NCI-H1048 (cell line): Measurements from ENCODE around the gene HIPK2.
A peak's percentile ranks its signal among the peaks of the same experiment; 100 is the strongest.

Source experiments
- DNase-seq: peaks from one replicate; lab custom pipeline; 2025; lab: John Stamatoyannopoulos, UW

HIPK2 gene

DNA sequence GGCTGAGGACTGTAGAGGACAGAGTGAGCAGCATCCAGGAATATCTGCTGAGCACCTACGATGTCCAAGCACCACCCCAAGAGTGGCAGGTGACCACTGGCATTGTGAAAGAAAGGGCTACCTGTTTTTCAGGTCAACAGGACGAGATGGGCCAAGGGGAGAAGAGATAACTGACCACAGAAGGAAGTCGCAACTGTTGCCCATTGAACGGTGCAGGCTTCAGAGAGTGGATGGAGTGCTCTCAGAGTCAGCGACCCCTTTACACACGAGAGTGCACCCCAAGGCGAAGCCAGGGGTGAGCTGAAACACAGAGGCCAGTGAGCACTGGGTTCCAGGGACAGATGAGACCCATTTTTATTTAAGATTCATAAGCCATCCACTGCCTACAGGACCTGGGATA, 42.3 kb downstream of the HIPK2 start:
- no peak for DNase-seq

DNA sequence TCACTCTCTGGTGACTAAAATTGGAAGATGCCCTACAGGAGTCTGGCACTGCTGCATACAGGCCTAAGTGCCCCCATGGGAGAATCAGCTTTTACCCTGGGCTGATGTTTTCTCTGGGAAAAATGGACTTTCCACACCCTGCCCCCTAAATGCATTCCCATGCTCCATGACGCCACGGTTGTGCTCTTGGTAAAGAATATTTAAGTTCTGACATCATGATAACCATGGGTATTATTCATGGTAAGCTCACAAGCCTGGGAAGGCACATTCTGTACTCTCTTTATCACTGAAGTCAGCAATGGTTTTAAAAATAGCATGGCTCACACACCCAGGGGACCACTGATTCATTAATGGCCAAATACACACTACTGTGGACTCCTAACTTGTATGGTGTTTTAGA, 43.4 kb downstream of the HIPK2 start:
- no peak for DNase-seq

DNA sequence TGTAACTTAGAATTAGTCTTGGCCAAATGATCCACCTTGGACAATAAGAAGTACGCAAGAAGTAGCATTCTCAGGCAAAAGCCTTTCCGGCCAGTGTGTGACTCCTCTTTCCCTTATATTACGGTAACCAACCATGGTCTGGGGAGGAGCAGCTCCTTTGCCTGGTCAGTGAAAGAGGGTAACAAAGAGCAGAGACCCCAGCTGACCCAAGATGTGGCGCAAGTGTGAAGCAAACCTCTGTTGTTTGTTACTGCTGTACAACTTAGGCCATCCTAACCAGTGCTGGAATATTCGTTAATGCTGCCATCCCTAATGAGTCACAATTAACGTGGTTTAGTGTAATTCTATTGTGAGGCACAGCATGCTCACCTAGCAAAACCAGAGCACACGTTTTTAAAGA, 44.0 kb downstream of the HIPK2 start:
- no peak for DNase-seq

DNA sequence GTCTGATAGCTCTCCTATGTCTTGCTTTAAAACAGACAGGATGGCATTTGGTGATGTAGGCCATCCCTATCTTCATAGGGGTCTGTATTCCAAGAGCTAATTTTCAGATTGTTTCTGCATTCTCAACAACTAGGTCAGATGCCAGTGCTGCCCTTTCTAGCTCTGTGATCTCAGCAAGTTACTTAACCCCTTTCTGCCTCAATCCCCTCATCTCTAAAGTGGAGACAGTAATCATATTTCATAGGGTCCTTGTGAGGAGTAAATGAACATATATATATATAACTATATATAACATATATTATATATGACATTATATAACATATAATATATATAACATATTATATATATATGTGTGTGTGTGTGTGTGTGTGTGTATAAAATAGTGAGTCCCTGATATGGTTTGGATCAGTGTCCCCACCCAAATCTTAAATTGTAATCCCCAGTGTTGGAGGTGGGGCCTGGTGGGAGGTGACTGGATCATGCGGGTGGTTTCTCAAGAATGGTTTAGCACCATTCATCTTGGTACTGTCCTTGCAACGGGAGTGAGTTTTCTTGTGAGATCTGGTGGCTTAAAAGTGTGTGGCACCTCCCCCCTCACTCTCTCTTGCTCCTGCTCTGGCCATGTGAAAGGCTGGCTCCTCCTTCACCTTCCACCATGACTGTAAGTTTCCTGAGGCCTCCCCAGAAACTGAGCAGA, 45.2 kb downstream of the HIPK2 start:
- DNase-seq = no peak

- peak; percentile 62 for DNase-seq
These were observed 45.9 kb downstream of the HIPK2 start for GRCh38 chr7:139731802-139732470.

GRCh38 chr7:139730746-139731612, 46.8 kb downstream of the HIPK2 start:
- no peak for DNase-seq

- DNase-seq = no peak
These were observed 49.6 kb downstream of the HIPK2 start for GRCh38 chr7:139728203-139728602.

DNA sequence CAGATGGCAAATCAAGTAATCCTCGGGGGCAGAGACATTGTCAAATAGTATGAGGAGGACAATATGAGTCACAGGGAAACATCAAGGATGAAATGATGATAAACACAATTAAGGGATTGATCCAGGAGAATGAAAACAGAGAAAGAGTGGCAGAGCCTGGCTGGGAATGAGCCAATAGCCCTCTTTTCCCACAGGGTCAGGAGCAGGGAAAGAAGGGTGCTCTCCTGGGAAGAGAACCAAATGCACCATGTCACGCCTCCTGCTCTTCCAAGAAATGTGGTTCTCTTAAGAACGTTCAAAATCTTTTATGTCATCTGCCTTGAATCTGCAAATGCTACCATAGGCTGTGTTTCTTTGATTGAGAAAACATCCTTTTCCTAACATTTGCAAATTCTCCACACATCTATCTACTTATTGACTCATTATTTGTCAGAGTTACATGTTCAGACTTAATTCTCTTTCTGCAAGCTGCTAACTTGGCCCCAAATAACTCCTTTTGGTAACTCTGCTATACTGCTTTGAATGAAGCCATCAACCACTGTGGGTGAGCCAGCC, 50.6 kb downstream of the HIPK2 start:
- no peak for DNase-seq

GRCh38 chr7:139726485-139726869, 51.3 kb downstream of the HIPK2 start:
- DNase-seq = no peak

GRCh38 chr7:139725858-139726484, 51.8 kb downstream of the HIPK2 start:
- DNase-seq = no peak

DNA sequence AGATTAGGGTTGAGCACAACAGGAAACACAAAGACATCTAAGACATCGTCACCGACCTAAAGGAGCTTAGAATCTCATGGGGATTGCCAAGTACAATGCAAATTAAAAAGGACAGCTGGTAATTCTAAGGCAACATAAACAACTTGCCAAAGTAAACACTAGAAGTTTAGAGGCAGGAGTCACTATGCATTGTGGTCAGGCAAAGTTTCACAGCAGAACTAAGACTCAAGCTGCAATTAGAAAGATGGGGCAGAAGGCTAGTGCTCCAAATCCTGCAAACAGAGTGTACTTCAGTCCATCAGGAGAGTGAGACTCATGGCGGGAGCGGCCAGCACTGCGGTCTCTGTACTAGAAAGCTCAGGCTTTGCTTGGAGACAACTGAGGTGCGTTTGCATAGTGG, 52.7 kb downstream of the HIPK2 start:
- no peak for DNase-seq

GRCh38 chr7:139722604-139723003, 55.2 kb downstream of the HIPK2 start:
- DNase-seq = no peak

DNA sequence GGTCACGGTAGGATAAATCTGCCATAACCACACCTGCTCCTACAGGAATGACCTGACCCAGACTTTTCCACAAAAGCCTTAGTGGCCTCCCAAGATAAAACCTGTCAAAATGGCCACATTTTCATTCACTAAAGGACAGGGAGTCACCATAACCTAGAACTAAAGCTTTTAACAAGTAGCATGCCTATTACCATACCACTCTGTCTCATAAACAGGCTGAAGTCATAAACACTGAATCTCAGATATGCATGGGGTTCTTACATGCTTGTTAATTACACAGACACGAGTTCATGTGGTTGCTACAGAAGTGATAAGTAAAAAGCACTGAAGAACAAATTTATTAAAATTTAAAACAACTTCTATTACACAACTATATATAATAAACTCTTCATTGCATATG, 56.0 kb downstream of the HIPK2 start:
- no peak for DNase-seq

DNA sequence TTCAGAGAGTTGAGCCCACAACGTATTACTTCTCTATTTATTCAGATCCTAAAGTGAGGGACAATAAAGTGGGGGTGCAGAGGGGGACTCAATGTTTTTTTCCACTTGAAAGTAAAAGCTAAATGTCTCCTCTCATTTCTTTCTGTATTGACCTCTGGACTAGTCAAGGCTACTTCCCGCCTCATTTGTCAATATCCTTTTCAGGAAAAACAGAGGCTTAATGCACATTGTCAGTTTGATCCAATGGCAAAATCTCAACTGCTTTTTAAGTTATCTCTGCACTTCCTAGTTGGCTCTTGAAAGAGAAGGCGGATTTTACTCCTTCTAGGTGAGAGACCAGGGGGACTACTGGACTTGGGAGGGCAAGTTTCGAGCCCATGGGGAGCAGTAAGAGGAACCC, 56.4 kb downstream of the HIPK2 start:
- DNase-seq = no peak

- DNase-seq = no peak
These were observed 57.0 kb downstream of the HIPK2 start for GRCh38 chr7:139720705-139721231.

DNA sequence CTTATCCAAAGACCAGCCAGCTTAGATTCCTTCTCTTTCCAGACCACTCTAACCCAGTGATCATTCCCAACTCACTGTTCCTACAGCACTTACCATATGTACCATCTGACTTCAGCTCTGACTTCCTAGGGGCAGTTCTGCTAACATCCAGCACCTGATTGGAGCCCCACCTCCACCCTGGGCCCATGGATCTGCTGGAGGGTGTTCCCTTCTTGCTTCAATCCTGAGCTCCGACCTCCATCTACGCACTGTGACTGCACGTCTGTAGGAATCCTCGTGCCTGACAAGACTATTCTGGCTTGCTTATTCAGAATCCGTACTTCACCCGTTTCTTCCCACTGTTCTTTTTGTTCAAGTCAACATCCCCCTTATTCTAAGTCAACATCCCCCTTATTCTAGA, 57.6 kb downstream of the HIPK2 start:
- DNase-seq = no peak

GRCh38 chr7:139718859-139719258, 58.9 kb downstream of the HIPK2 start:
- no peak for DNase-seq

DNA sequence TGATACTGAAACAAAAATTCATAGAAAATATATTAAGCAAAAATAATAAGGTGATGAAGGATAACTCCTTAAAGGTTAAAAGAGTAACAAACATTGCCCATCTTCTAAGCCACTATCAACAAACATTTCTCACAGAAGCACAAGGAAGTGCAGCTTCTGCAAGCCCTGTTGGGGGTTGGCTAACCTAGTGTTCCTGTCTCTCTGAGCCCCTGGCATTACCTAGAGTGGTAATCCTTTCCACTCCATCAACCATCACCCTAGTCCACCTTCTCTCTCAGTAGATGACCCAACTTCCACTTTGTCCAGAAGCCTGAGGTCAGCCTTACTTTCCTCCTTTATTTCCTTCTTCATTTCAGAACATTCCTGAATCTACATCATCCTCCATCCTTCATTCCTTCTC, 59.7 kb downstream of the HIPK2 start:
- no peak for DNase-seq

DNA sequence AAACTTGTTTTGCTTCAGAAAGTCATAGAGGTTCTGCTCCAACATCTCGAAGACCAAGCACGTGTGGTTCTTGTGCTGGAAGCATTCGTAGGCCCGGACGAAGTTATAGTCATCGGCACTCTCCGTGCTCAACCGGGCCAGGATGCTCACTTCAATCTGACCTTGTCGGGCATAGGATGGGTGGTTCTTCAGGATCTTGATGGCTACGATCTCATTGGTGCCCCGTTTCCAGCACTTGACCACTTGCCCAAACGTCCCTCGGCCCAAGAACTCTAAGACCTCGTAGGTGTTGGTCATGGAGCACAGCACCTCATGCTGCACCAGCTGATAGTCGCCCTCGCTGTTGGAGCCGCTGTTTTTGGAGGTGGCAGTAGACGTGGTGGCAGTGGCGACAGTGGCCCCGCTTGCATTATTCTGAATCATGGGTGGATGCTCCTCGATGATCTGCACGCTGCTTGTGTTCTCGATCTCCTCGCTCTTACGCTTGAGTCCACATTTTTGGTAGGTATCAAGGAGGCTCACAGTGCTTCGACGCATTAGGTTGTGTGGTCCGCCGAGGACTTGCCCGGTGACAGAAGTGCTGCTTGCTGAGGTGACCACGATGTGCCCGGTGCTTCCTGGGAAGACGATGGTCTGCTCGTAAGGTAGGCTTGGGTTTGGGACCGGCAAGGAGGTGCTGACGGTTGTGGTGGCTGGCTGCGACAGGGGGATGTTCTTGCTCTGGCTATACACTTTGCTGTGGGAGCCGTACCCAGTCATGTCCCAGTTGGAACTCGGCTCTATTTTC, 61.4 kb downstream of the HIPK2 start:
- no peak for DNase-seq

DNA sequence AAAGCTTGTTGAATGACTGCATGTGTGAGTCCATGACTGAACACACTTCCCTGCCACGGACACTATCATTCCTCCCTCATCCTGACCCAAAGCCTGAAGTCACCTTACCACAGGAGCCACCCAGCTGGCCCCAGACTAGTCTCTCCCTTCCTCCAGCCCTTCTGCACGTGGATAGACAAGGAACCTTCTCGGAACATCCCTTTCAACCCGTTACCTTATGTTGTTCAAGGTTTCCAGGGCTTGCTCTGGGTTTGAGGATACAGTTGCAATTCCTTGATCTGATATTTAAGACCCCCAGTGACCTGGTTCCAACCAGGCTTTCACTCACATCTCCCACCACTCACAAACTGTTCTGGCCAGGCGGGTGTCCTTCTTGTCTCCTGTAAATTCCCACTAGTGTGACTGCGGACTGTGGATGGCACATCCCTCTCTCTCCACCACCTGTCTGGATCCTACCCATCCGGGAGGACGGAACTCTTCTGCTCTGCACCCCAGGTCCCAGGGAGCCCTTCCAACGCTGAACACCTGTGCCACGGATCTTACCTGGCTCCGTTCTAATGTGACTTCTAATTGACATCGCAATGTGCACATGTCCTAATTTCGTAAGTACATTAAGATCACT, 62.5 kb downstream of the HIPK2 start:
- DNase-seq = no peak
